Esophagus squamous epithelium (tissue), 4 donors: ENCODE measurements around the gene PHF19.

Experiments used
- POLR2A ChIP-seq, 4 donors: fragments of 450-650 bp; IDR thresholded peaks; one replicate each; pipeline ENCODE4 v1.6.1; 2017; ENCODE audit warnings: antibody characterized with exemption in 4 of 4, mild to moderate bottlenecking in 4 of 4, moderate library complexity in 3 of 4
- TF ChIP-seq, protein P1 (sequence below), 6 experiments: fragments of 450-650 bp in 4 of 6; fragments of 200-600 bp in 2 of 6; sonication (generic) in 2 of 6; IDR thresholded peaks; one replicate each; pipeline ENCODE4 v1.5.1; 2016 to 2019; ENCODE audit warnings: antibody characterized with exemption in 6 of 6, mild to moderate bottlenecking in 4 of 6, moderate library complexity in 4 of 6

DNA sequence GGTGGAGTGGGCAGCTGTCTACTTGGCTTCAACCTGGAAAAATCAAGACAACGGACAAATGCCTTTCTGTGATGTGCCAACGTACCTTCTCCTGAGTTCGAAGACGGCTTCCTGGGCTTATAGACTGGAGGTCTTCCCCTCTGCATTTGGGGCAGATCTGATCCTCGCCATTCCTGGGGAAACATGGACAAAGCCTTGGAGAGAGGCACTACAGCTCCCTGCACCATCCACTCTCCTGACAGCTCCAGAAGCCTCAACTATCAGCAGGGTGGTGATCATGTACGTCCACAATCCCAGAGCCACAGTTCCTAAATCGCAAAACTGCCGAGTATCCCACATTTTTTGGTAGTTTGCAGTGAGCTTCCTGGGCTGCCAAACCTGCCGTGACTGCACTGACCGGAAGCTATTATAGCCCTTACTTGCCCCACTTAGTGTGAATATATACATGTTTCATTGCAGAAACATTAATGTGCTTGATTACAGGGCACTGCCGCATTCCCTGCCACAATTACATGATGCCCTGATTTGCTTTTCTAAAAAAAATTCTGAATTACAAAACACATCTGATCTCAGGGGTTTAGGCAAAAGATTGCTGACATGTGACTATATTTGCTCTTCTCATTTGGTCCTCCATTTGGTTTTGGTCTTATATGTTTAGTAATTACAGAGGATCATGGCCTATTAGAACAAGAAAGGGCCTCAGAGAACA lies 46.8 kb upstream of the PHF19 start:
- TF ChIP-seq, protein P1, sequence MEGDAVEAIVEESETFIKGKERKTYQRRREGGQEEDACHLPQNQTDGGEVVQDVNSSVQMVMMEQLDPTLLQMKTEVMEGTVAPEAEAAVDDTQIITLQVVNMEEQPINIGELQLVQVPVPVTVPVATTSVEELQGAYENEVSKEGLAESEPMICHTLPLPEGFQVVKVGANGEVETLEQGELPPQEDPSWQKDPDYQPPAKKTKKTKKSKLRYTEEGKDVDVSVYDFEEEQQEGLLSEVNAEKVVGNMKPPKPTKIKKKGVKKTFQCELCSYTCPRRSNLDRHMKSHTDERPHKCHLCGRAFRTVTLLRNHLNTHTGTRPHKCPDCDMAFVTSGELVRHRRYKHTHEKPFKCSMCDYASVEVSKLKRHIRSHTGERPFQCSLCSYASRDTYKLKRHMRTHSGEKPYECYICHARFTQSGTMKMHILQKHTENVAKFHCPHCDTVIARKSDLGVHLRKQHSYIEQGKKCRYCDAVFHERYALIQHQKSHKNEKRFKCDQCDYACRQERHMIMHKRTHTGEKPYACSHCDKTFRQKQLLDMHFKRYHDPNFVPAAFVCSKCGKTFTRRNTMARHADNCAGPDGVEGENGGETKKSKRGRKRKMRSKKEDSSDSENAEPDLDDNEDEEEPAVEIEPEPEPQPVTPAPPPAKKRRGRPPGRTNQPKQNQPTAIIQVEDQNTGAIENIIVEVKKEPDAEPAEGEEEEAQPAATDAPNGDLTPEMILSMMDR (IDR thresholded peaks at IDR 0.05), result no peak
- TF ChIP-seq POLR2A (IDR thresholded peaks at IDR 0.05), result no peak
